Parathyroid adenoma (tissue), 2 donors: ENCODE measurements around the gene RPL26.

Source experiments
- H2AFZ ChIP-seq: fragments of 300-600 bp; sonication (generic); one replicate; pipeline ENCODE4 v1.7.0; 2017; ENCODE audit warnings: antibody characterized with exemption, mild to moderate bottlenecking
- H3K27ac ChIP-seq: fragments of 300-600 bp; sonication (generic); one replicate; pipeline ENCODE4 v1.7.0; 2017
- H3K27me3 ChIP-seq: fragments of 300-600 bp; sonication (generic); one replicate; pipeline ENCODE4 v1.7.0; 2017; ENCODE audit warnings: low read length; ENCODE audit not compliant: control insufficient read depth, insufficient read depth
- H3K36me3 ChIP-seq: fragments of 300-600 bp; sonication (generic); one replicate; pipeline ENCODE4 v1.7.0; 2017; ENCODE audit warnings: low read length; ENCODE audit not compliant: control insufficient read depth, insufficient read depth
- H3K4me1 ChIP-seq: fragments of 300-600 bp; sonication (generic); one replicate; pipeline ENCODE4 v1.7.0; 2017; ENCODE audit warnings: control low read depth
- H3K4me2 ChIP-seq: fragments of 300-600 bp; sonication (generic); one replicate; pipeline ENCODE4 v1.7.0; 2017; ENCODE audit warnings: low read length
- H3K4me3 ChIP-seq: fragments of 300-600 bp; sonication (generic); one replicate; pipeline ENCODE4 v1.7.0; 2017; ENCODE audit warnings: low read depth, low read length
- H3K79me2 ChIP-seq: fragments of 300-600 bp; sonication (generic); one replicate; pipeline ENCODE4 v1.7.0; 2017; ENCODE audit warnings: control low read depth
- H3K9ac ChIP-seq: fragments of 300-600 bp; sonication (generic); one replicate; pipeline ENCODE4 v1.7.0; 2017; ENCODE audit warnings: mild to moderate bottlenecking
- H3K9me3 ChIP-seq: fragments of 300-600 bp; sonication (generic); one replicate; pipeline ENCODE4 v1.7.0; 2017; ENCODE audit warnings: low read length; ENCODE audit not compliant: control insufficient read depth
- TF ChIP-seq, protein P1 (sequence below): fragments of 300-600 bp; sonication (generic); IDR thresholded peaks from one replicate; pipeline ENCODE4 v1.7.0; 2017; ENCODE audit warnings: antibody characterized with exemption, mild to moderate bottlenecking
- donor health status: primary hyperparathyroidism.

RPL26 gene

DNA sequence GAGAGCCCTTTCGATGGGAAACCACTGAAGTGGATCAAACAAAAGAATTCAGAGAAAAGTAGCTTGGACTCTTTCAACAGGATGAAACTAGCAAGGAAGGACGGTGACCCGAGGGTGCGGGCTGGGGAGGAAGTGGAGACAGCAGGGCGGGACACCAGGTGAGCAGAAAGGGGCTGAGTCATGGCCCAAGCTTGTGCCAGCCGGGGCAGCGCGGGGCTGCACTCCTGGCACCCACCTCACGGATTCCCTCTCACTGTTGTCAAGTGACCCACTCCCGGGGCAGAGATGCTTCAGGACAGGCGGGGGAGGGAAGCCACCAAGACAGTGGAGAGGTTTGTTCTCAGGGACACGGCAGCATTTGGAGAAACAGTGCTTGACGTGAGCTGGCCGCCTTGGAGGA, 25.4 kb upstream of the RPL26 start:
- Histone ChIP-seq H3K9me3 (no peaks in the 10 kb centered on the region), H3K4me1 (no peaks in the 10 kb centered on the region), H3K4me3 (no peak overlapping the region), H3K27me3 (no peaks in the 10 kb centered on the region), H3K79me2 (no peaks in the 10 kb centered on the region), H2AFZ (no peak overlapping the region), H3K36me3 (no peaks in the 10 kb centered on the region), H3K27ac (no peak overlapping the region), H3K4me2 (no peak overlapping the region), H3K9ac (no peak overlapping the region)
- TF ChIP-seq, protein P1, sequence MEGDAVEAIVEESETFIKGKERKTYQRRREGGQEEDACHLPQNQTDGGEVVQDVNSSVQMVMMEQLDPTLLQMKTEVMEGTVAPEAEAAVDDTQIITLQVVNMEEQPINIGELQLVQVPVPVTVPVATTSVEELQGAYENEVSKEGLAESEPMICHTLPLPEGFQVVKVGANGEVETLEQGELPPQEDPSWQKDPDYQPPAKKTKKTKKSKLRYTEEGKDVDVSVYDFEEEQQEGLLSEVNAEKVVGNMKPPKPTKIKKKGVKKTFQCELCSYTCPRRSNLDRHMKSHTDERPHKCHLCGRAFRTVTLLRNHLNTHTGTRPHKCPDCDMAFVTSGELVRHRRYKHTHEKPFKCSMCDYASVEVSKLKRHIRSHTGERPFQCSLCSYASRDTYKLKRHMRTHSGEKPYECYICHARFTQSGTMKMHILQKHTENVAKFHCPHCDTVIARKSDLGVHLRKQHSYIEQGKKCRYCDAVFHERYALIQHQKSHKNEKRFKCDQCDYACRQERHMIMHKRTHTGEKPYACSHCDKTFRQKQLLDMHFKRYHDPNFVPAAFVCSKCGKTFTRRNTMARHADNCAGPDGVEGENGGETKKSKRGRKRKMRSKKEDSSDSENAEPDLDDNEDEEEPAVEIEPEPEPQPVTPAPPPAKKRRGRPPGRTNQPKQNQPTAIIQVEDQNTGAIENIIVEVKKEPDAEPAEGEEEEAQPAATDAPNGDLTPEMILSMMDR: no peak

DNA sequence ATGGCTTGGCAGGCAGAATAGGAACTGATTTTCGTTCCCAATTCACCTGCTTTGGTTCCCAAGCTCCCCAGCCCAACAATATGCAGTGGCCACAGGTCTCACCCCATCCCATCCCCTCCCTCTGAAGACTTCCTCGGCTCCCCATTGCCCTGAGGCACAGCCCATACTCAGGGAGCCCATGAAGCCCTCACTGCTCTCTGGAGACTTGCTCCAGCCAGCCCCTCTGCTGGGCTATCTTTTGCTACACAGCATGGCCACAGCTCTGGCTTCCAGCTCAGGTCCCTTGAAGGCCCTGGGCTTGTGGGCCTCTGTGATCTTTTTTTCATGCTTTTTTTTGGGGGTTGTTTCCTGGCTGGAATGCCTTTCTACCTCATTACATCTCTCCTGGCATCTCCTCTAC, 23.2 kb upstream of the RPL26 start:
- Histone ChIP-seq H3K79me2 (no peaks in the 10 kb centered on the region), H3K9me3 (no peaks in the 10 kb centered on the region), H3K27me3 (no peaks in the 10 kb centered on the region), H3K9ac (no peak overlapping the region), H2AFZ (no peak overlapping the region), H3K4me1 (no peaks in the 10 kb centered on the region), H3K36me3 (no peaks in the 10 kb centered on the region), H3K4me2 (no peak overlapping the region), H3K4me3 (no peak overlapping the region), H3K27ac (no peak overlapping the region)
- TF ChIP-seq, protein P1: no peak

DNA sequence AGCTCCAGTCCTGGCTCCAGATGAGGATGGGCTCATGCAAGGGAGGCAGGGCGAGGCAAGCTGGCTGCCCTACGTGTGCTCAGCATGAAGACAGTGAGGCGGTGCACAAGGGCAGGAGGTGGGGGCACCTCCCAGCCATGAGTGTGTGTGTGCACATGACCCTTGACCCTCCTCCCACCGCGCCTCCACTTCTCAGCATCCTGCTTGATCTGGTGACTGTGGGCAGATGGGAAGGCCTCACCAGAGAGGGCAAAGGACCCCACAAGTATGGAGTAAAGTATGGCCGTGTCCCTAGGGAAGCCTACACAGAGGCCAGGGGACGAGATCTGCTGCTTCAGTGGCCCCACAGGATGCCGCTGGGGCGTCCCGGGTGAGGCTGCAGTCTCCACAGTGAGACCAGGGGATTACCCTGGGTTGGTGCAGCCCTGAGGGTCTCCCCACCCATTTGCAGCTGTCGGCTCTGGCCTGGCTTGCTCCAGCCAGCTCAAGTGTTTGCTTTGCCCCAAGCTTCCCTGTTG, 22.6 kb upstream of the RPL26 start:
- no peaks in the 10 kb centered on the region for H3K9me3 ChIP-seq
- no peak overlapping the region for H3K4me2 ChIP-seq
- TF ChIP-seq, protein P1: no peak
- no peaks in the 10 kb centered on the region for H3K36me3 ChIP-seq
- H3K9ac ChIP-seq: no peak overlapping the region
- H3K79me2 ChIP-seq: no peaks in the 10 kb centered on the region
- no peaks in the 10 kb centered on the region for H3K27me3 ChIP-seq
- H2AFZ ChIP-seq: no peak overlapping the region
- no peaks in the 10 kb centered on the region for H3K4me1 ChIP-seq
- H3K4me3 ChIP-seq: no peak overlapping the region
- no peak overlapping the region for H3K27ac ChIP-seq

DNA sequence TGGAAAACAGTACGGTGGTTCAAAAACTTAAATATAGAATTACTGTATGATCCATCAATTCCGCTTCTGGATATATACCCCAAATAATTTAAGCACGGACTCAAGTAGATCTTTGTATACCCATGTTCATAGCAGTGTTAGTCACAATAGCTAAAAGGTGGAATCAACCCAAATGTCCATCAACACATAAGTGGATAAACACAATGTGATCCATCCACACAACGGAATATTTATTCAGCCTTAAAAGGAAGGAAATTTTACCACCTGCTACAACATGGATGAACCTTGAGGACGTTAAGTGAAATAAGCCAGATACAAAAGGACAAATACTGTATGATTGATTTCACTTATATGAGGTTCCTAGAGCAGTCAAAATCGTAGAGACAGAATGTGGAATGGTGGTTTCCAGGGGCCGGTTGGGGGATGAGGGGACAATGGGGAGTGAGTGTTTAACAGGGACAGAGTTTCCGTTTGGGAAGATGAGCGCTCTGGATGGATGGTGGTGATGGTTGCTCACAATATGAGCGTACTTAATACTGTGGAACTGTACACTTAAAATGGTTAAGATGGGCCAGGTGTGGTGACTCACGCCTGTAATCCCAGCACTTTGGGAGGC, 20.0 kb upstream of the RPL26 start:
- Histone ChIP-seq H3K27ac (no peak overlapping the region), H3K36me3 (no peaks in the 10 kb centered on the region), H3K4me2 (no peak overlapping the region), H2AFZ (no peak overlapping the region), H3K4me1 (no peaks in the 10 kb centered on the region), H3K9ac (no peak overlapping the region), H3K4me3 (no peak overlapping the region), H3K9me3 (no peaks in the 10 kb centered on the region), H3K79me2 (no peaks in the 10 kb centered on the region), H3K27me3 (no peaks in the 10 kb centered on the region)
- TF ChIP-seq, protein P1: no peak

DNA sequence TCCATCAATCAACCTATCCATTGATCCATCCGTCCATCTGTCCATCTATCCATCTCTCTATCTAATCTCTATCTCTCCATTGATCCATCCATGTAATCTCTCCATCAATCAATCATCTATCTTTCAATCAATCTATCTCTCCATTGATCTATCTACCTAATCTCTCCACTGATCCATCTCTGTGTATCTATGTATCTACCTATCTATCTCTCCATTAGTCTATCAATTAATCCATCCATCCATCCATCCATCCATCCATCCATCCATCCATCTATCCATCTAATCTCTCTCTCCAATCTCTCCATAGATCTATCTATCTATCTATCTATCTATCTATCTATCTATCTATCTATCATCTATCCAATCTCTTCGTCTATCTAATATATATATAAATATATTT, 18.1 kb upstream of the RPL26 start:
- TF ChIP-seq, protein P1: no peak
- H3K4me2 ChIP-seq: no peak overlapping the region
- H3K27me3 ChIP-seq: no peaks in the 10 kb centered on the region
- no peak overlapping the region for H3K4me3 ChIP-seq
- H3K79me2 ChIP-seq: no peaks in the 10 kb centered on the region
- H3K4me1 ChIP-seq: no peaks in the 10 kb centered on the region
- no peak overlapping the region for H2AFZ ChIP-seq
- H3K36me3 ChIP-seq: no peaks in the 10 kb centered on the region
- no peak overlapping the region for H3K9ac ChIP-seq
- no peaks in the 10 kb centered on the region for H3K9me3 ChIP-seq
- H3K27ac ChIP-seq: no peak overlapping the region
